RPMI7951 (cell line): ENCODE data around the gene TCEA3. TPM values are rescaled to one million over a fixed set of nuclear protein-coding genes. Genes with fewer than 3 reads are reported as not detected.

ENCODE experiments used
- DNase-seq: peaks from one replicate; pipeline ENCODE4 v3.0.0-alpha.2; 2012; ENCODE audit warnings: low read depth
- total RNA-seq: library from RNA; depleted of rRNA; stranded (reverse); fragments of >200 nt; shearing (Covaris generic); gene quantifications from 2 replicates; pipeline ENCODE4 v1.2.3, GENCODE V29; 2014

TCEA3 gene
- total RNA-seq, 1 experiment from 2014 or later: 1.7 TPM

DNA sequence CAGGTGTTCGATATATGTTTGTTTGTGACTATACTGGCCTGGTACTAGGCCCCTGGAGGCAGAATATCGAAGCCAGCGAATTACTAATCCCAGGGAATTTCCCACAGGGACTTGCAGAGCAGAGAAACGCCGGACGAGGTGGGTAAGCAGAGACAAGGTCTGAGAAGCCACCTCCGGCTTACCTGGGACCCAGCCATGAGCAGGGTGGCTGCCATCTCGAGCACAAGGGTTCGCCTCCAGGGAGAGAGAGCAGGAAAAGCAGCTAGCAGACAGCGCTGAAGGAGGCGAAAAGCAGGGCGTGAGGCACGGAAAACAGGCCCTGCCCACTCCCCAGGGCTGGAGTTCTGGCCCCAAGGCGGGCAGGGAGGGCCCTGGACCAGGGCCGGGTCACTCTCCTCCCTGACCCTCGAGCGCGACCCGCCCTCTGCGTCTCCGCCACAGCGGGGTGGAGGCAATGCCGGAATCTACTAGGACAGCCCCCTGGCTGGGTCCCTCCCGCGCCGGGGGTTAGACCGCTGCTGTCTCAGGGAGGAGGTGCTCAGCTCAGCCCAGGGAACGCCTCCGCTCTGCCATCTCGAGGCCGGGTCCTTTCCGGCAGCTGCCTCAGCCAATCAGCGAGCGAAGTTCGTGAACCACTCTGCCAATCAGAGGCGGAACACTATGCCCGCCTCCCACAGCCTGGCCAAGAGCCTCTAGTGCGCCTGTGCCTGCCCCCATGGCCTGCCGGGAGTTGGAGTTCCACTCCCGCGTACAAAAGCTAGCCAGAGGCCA, 56.6 kb downstream of the TCEA3 start:
- DNase-seq: peak; percentile 99

DNA sequence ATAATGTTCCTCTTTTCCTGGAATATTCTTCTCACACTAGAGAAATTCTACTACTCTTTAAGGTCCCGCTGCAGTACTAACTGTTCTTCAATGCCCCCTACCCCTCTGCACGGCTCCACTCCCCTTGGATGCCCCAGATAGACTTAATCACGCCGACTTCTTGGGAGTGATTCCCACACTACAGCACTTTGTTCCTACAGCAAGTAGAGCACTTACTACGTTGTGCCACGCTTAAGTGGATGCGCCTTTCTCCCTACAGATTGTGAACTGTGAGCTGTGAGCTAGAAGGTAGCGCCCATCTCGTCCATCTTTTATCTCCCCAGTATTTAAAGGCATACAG, 57.1 kb downstream of the TCEA3 start:
- DNase-seq: no peak

DNA sequence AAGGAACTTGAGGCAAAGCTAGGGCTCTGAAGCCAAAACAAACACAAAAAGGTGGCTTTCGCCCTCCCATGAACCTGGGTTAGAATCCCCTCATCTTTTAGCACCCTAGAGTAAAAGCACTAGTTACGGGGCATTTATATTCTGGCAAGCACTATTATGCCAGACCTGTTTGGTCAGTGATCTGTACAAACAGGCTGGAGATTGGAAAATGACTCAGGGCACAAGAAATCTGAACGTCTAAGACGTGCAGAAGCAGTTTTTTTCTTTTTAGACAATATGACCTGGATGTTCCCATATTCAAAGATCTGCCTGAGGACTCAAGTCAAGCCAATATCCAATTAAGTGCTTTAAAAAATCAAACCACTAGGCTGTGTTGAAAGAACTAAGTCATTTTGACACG, 58.0 kb downstream of the TCEA3 start:
- DNase-seq: no peak

DNA sequence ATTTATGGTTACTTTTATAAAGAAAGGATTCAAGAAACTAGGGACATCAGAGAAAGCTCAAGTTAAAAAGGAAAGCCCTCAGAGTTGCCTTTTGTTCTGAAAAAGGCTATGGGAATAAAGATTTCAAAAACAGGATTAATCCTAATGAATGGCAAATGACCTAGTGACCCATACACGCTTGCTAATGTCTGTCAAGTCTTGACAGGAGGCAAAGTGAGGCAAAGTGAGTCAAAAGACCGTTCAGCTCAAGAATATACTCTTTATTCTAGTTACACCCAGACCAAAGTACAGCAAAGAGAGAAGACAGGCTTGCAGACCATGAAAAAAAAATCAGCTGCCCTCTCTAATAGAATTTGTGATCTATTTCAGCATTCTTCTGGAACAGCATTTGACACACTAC, 58.4 kb downstream of the TCEA3 start:
- DNase-seq: no peak

DNA sequence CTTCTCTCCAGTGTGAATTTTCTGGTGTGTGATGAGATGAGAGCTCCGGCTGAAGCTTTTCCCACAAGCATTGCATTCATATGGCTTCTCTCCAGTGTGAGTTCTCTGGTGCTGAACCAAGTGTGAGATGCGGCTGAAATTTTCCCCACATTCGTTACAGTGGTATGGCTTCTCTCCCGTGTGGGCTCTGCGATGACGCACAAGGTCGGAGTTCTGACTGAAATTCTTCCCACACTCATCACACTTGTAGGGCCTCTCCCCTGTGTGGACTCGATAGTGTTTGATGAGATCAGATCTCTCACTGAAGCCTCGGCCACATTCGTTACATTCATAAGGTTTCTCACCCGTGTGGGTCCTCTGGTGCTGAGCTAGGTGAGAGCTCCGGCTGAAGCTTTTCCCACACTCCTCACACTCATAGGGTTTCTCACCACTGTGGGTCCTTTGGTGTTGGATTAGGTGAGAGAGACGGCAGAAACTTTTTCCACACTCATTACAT, 62.3 kb downstream of the TCEA3 start:
- DNase-seq: no peak

DNA sequence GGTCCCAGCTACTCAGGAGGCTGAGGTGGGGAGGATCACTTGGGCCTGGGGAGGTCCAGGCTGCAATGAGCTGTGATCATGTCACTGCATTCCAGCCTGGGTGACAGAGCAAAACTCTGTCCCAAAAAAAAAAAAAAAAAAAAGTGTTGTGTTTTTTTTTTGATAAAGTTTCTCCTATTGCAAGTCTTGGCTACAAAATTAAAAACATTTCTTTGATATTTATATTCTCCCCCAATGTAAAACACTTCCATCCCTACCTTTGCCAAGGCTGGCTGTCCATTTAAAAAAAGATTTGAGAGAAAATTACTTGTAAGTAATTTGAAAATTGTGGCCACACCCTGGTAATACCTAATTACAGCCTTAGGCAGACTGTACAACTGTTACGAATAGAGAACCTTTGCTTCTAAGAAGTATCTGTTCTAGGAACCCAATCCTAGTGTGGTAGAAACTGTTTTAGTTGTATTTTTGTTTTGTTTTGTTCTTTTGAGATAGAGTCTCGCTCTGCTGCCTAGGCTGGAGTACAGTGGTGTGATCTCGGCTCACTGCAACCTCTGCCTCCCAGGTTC, 66.2 kb downstream of the TCEA3 start:
- no peak for DNase-seq

DNA sequence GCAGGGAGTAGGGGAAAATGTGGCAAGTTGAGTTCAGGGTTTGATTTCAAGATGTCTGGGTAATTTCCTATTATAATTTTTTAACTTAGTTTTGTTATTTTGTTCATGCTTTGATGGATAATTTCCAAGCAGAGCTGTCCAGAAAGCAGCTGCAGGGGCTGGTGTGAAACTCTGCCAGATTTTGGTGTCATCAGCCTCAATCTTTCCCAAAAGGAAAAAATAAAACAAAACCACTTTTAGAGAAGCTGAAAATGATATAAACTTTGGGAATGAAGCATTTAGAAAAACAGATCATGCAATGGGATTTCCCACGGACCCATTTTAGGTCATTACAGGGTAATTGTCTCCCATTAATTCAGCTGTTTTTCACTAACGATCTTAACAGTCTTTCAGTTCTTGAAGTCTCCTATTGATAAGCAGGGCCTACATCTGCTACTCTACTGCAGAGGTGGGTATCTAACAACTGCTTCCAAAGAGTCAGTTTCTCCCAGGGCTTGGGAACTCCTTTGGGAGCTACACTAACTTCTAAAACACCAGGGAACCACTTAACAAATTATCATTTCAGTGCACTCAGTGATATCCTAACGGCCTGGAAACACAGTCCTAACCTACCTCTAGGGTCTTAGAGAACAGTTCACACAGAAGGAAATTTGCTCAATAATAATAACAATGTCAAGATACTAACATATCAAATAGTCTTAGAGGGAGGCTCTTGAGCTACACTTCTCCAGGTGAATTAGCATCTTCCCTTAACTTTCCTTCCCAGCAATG, 67.2 kb downstream of the TCEA3 start:
- DNase-seq: no peak

DNA sequence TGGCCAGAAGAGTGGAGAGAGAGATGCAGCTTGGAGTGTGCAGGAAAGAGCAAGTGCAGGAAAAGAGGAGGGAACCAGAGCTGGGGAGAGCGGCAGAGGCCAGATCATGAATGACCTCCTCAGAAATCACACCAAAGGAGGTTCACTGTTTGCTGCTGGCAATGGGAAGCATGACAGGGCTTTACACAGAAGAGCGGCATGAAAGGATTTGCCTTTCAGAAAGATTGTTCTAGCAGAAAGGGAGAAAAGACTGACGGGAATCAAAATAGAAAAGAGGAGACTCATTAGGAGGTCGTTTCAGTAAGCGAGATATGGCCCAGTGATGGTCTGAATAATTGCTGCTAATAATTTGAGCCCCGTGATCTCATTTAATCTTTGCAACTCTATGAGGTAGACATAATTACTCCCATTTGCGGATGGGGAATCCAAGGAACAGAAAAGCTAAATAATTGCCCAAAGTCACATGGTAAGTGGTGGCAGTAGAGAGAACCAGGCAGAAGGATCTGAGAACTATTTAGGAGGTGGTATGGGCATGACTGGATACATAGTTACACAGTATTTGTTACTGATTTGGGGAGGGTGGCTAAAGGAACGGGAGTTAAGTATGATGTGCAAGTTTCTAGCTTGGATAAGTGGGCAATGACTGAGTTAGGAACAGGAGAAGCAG, 67.9 kb downstream of the TCEA3 start:
- no peak for DNase-seq

DNA sequence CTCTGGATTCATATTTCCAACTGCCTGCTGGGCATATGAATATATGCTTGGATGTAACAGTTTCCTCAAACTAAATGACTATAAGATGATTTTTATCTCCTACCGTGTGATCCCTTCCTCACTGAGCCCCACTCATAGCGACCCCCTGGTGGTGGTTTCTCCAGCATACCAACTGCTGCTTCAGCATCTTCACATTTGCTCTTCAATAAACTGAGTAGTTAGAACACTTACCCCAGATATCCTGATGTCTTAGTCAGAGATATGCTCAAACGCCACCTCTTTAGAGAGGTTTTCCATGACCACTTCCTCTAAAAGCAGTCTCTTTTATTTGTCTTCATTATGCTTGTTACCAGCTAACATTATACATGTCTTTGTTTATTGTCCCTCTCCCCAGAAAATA, 70.3 kb downstream of the TCEA3 start:
- no peak for DNase-seq

DNA sequence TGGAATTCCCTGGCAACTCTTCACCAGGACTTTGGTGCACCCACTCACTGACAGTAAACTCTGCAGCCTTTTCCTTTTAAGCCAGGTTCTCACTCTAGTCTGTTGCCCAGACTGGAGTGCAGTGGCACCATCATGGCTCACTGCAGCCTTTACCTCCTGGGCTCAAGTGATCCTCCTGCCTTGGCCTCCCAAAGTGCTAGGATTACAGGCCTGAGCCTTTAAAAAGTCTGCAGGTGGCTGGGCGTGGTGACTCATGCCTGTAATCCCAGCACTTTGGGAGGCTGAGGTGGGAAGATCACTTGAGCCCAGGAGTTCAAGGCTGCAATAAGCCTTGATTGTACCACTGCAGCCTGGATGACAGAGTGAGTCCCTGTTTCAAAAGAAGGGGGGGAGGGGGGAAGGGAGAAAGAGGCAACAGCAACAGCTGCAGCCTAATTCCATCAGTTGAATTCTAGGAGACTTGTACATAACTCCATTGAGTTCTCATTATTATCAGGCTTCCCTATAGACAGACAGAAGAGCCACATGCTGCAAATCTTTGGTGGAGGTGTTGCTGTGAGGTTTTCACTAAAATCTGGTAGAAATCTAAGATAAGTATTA, 72.4 kb downstream of the TCEA3 start:
- DNase-seq: no peak

DNA sequence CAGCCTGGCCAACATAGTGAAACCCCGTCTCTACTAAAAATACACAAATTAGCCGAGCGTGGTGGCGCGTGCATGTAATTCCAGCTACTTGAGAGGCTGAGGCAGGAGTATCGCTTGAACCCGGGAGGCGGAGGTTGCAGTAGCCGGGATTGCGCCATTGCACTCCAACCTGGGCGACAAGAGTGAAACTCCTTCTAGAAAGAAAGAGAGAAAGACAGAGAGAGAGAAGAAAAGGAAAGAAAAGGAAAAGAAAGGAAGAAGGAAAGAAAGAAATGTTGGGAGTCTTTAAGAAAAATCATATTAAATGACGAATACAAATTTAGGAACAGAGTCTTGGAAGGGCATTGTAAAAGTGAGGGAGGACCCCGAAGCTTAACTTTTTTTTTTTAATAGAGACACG, 78.6 kb downstream of the TCEA3 start:
- no peak for DNase-seq

DNA sequence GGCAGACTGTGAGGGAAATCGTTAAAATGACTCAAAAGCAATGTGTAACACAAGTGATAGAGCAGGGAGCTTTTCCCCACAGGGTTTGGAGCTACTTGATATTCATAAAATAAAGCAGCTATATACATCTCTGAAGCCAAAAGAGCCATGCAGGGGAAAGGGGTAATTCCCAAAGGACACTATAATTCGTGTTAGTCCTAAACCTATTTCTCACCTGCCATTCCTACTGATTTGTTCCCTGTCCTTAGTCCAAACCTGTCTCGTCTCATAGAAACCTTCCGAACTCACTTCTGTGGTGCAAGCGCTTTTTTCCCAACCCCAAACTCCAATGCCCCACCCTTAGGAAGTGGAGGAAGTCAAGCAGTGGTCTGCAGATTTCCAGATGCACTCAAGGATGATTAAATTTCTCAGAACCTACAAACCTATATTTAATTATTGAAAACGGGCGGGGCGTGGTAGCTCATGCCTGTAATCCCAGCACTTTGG, 79.5 kb downstream of the TCEA3 start:
- peak; percentile 54 for DNase-seq

DNA sequence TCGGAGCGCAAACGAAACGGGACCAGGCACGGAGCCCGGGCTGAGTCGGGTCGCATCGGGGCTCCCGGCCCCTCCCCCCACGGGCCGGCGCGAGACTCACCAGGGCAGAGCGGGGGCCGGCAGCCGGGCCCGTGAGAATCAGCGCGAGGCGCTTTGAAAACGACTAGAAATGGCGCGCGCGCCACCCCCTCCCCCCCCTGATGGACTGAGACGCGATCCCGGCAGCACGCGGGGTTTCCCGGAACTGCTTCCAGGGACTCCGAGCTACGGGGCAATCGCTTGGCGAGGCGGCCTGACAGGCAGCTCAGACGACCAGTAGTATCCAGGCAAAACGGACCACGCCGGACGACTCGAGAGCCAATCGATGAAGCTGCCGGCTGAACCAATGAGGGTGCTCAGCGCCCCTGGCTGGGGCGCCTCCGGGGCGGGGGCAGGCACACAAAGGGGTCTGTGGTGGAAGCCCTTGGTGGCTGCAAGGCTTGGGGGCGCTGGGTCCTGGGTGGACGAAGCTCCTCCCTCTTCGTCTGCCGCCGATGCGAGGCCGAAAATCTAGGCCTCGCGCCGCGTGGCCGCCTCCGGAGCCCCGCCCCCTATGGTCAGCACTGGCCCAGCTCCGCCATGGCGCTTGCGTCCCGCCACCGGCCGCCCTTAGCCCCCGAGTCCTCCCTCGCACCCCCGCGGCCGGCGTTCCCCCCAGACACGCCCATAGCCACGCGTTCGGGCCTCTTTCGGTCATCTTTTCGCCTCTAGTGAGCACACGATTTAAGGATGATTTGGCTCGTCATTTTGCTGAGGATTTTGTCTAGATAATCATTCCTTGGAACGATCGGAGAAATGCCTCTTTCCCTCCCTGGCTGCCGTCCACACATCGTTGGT, 80.2 kb downstream of the TCEA3 start, which contains the start of gene HNRNPR:
HNRNPR (minus strand) TSS at position 174 of the 876 bp plus-strand sequence. CDS start 3,276 bp downstream, outside the sequence.
- DNase-seq: peak; percentile 100

DNA sequence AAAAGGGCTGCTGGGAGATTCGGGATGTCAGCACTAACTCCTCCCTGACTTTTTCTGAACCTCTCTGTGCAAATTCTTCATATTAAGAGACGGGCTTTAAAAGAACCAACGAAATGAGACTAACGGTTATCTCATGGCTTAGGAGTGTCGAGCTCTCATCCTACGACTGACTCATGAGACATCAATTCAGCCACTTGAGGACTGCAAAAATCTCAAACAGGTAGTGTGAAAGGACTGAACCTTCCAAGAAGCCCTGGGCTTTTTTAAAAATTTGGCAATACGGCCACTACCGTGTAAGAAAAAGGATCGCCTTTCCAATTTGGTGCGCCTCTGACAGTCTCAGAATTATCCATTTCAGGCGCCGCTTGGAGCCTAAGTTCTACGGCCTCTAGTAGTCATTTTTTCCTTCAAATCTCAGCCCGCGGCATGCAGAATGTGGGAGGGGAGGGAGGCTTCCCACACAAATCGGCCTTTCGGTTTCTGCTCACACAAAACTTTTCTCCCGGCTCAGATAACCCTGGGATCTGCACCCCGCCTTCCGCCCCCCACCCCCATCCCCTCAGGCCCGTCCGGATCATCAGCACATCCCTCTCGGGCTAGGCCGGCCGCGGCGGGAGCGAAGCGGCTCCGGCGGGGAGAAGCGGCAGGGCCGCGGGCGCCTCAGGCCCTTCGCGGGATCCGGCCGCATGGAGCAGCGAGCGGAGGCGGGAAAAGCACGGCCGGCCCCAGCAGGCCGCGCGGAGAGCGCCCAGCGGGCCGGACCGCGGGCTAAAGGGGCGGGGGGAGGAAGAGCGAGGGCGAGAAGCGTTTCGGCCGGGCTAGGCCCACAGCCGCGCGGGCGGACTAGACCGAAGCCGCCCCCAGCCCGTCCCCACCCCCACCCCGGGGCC, 81.1 kb downstream of the TCEA3 start:
- DNase-seq: peak; percentile 82

DNA sequence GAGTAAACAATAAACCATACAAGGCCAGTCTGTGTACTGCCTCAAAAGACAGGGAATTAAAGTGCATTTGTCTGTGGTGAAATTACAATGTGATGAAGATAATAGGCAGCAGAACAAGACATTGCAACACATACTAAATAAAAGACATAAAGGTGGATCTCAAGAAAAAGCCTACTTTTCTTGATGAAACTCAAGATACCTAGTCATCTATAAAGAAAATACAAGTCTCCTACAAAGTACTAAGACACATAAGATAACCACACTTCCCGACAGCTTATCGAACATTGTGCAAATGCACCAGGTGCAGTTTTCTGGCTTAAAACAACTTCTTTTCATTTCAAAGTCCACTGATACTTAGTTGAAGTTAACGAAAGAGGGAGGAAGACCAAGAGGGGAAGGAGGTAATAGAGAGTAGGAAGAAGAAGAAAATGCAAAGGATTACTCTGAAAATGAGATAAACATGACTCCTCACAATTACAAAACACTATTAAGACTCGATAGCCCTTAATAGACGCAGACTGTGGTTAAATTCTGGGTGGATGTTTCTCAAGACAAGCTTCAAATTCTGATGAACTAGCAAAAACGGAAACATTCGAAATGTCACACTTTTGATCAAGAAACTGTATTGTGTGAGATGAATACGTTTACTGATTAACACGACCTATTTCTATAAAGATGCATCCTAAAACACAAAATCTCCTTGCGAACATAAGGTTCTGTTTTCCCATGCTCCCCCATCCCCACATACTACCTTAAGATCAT, 82.4 kb downstream of the TCEA3 start:
- no peak for DNase-seq

DNA sequence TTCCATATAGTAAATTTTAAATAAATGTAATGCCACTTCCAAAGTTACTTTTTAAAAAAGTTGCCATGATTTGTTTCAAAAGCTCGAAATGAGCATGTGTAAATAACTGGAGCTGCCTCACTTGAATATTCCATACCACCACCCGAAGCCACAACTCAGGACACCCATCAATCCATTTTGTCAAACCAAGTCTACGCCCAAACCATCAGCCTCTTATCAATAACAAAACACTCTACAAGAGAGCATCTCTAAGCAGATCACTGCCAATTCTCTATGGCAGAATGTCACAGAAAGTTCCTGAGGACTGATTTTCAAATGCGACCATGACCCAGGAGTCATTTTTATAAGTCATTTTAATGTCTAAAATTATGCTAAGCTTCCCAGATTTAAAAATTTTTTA, 84.9 kb downstream of the TCEA3 start:
- DNase-seq: no peak

DNA sequence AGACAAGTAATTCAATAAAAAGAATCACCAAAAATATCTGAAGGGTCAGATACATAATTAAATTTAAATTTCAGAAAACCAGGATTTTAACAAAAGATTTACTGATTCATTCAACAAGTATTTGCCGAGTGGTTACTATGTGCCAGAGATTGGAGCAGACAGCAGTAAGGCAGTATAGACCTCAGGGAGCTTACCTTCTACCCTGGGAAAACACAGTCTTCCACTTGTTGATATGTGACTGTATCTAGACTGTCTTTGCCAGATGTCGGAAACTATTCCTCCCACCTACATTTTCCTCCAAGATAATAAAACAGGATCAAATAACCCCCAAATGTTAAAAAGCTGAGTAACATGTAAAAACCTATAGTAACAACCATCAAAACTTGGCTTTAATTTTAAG, 86.7 kb downstream of the TCEA3 start:
- DNase-seq: no peak

DNA sequence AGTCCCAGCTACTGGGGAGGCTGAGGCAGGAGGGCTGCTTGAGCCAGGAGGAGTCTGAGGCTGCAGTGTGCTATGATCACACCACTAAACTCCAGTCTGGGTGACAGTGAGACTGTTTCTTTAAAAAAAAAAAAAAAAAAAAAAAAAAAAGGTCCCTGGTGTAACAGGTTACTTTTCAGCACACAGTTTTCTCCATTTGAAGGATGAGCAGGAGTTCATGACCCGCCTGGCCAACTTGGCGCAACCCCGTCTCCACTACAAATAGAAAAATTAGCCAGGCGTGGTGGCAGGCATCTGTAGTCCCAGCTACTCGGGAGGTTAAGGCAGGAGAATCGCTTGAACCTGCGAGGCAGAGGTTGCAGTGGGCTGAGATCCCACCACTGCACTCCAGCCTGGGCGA, 92.8 kb downstream of the TCEA3 start:
- DNase-seq: no peak
